Activated naive CD4-positive, alpha-beta T cell treated with anti-CD3 and anti-CD28 coated beads, Interleukin-2, amount 50 U/mL, for 16 hours (primary cell): Measurements from ENCODE around the gene ERAP2.
"Not testable (repeated sequence)": the region's sequence is repeated elsewhere in the genome, so short reads cannot be mapped to it uniquely, and the experiment has no call there.

Source experiments
- DNase-seq: peaks from one replicate; pipeline ENCODE4 v3.0.0-alpha.2; 2020

The ERAP2 gene, protein sequence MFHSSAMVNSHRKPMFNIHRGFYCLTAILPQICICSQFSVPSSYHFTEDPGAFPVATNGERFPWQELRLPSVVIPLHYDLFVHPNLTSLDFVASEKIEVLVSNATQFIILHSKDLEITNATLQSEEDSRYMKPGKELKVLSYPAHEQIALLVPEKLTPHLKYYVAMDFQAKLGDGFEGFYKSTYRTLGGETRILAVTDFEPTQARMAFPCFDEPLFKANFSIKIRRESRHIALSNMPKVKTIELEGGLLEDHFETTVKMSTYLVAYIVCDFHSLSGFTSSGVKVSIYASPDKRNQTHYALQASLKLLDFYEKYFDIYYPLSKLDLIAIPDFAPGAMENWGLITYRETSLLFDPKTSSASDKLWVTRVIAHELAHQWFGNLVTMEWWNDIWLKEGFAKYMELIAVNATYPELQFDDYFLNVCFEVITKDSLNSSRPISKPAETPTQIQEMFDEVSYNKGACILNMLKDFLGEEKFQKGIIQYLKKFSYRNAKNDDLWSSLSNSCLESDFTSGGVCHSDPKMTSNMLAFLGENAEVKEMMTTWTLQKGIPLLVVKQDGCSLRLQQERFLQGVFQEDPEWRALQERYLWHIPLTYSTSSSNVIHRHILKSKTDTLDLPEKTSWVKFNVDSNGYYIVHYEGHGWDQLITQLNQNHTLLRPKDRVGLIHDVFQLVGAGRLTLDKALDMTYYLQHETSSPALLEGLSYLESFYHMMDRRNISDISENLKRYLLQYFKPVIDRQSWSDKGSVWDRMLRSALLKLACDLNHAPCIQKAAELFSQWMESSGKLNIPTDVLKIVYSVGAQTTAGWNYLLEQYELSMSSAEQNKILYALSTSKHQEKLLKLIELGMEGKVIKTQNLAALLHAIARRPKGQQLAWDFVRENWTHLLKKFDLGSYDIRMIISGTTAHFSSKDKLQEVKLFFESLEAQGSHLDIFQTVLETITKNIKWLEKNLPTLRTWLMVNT

DNA sequence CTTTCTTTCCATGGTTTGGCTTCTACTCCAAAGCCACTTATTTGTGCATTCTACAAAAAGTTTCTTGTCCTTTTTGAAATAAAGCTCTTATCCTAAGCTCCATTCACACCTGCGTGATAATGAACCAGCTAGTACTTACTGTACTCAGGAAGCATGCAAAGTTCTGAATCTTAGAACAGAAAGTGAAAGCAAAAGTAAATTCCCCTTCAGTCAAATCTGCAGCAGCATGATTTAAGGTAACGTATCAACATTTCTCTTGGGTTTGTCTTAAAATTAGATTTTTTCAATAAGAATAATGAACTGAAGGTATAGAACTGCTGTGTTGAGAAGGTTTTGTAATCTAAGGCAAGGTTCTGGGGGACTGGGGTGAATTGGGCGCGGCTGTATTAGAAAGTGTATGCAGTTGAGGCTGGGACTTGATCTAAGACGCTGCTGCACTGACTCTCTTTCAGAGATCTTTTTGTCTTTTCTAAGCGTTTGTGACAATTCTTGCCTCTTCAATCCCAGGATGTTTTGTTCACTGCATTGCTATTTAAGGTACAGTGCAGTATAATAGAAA, at the start of gene ERAP2:
ERAP2 (plus strand) TSS at position 209 of the 559 bp plus-strand sequence. CDS start 3,186 bp downstream, outside the sequence.
- peak; percentile 17 for DNase-seq

DNA sequence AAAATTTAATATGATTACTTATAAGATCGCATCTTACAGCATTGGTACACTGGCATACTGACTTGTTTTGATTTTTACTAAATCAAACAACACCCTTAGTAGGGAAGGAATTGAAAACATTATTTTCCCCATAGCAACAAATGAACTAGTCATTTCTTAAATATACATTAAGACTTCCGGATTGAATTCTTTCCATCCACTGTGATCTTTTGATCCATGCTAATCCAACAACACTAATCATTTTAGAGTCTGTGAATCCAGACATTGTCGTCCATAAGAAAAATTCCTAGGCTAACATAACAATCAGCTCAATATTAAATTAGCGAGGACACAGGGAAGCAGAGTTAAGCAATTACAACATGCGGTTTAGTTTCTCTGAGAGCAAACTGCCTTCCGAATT, 47.0 kb upstream of the ERAP2 start:
- no peak for DNase-seq

DNA sequence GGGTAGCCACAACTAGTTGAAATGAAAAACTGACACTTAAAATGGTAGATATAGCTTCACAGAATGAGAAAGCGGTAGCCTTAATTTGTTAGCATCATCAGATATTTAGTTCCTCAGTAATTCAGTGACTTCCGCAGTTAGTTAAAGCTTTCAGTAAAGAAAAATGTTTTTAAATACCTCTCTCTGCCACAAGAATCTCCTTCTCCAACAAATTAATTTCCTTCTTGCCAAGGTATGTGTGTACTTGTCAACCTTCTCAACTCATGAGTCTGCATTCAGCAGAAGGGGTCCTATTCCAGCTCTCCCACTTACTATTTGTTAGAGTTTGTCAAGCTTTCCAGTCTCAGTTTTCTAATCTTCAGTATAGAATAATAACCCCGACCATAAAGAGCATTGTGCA, 42.3 kb upstream of the ERAP2 start:
- no peak for DNase-seq

DNA sequence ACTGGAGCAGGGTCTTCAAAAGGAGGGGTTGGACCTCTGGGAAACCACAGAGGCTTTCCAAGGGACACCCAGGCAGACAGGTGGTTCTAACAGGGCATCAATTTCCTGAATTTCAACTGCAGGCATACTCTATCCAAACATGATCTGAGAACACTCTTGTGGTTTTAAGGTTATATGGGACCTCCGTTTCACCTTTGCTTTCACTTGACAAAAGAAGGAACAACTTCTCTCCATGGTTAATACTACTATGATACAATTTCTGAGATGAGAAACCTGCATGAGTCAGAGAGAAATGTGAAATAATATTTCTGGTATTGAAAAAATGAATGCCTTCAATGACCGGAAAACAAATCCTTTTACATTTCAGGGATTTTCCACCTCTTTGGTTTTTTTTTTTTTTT, 40.5 kb upstream of the ERAP2 start:
- DNase-seq: no peak

DNA sequence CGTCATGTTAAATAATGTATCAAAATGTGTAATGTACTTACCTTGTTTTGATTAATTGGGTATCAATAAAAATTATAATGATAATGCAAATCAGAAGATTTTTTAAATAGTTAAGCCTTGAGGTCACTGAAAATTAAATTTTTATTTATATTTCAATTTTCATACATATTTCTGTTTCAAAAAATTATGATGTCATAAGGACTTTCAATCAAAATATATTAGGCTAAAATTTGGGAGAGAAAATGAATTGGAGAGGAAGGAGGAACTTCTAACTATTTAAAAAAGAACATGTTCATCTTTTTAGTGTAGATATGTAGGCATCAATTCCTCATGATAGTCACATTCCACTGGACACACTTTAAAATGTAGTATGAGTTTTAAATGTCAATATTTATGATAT, 39.5 kb upstream of the ERAP2 start:
- no peak for DNase-seq

DNA sequence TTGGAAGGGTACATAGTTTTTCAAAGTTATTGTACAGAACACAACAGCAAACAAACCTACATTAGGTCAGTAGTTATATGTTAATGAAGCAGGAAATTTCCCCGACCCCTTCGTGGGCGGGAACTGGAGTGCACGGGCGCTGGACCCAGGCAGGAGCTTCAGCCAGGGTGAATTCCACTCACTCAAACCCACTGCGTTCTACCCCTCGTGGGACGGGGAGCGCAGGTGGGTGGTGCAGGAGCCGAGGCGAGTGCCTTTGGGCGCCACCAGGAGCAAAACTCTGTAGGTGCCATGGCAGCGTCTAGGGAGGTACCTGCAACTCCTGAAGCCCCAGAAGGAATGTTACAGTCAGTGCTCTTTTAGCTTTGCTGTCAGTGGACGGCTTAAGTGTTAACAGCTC, 39.0 kb upstream of the ERAP2 start:
- DNase-seq: no peak

DNA sequence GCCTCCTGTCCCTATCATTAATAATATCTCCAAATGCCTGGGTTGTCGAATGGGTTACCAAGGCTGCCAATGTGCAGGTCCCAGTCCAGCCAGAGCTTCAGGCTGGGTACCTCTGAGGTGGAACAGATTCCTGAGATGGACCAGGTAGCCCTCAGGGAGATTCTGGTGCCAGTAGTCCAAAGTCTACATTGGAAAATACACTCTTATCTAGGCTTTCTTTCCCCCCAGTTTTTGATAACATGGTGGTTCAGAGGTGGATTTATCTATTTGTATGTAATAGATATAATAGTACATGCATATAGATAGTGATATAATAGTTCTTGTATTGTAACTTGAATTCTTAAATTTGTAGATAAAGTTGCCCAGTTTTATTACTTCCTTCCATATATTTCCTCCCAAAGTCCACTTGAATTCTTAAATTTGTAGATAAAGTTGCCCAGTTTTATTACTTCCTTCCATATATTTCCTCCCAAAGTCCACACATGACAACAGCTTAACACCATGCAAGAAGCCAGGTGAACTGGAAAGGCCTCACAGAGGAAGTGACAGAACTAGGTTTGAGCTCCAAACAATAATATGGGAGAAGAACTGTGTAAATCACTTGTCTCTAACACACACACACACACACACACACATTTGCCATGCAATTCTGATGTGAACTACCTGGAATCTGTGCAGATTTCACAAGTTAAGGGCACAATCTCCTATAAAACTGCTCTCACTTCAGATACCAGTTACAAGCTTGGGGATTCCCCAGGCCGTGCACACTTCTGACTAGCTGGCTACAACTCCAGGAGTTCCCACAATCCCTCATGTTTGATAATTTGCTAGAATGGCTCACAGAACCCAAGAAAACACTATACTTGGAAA, 37.9 kb upstream of the ERAP2 start:
- no peak for DNase-seq

DNA sequence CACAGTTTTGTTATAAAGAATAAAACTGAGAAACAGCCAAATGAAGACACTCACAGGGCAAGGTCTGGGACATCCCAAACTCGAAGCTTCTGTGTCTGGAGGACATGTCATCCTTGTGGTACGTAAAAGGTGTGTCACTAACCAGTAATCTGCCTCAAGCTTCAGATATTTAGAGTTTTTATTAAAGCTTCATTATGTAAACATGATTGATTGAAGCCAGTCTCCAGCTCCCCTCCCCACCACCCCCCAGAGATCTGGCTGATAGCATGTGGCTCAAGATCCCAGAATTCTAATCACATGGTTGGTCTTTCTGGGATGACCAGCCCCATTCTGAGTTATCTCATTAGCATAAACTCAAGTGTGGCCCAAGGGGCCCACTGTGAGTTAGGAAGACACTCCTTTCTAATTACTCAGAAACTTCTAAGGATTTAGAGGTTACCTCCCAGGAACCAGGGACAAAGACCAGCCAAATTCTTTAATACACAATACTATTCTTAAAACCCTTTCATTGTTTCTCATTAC, 37.2 kb upstream of the ERAP2 start:
- DNase-seq: no peak

DNA sequence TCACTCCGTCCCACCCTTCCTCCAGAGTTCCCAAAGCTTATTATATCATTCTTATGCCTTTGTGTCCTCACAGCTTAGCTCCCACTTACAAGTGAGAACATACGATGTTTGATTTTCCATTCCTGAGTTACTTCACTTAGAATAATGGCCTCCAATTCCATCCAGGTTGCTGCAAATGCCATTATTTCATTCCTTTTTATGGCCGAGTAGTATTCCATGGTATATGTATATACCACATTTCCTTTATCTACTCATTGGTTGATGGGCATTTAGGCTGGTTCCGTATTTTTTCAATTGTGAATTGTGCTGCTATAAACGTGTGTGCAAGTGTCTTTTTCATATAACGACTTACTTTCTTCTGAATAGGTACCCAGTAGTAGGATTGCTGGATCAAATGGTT, 34.4 kb upstream of the ERAP2 start:
- DNase-seq: not testable (repeated sequence)

DNA sequence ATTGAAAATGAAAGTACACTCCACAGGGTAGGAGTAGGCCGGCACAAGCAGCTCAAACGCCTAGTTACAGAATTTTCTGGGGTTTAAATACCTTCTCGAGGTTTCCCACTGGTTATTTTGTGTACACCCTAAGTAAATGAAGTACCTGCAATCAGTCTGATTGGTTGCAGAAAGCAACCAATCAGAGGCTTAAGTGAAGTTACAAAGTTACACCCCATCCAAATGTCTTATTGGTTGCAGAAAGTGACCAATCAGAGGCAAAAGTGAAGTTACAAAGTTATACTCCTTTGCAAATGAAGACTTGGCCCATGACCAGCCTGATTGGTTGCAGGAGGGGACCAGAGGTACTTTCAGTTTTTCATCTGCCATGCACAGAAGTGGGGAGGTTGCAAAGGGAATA, 33.2 kb upstream of the ERAP2 start:
- DNase-seq: no peak

DNA sequence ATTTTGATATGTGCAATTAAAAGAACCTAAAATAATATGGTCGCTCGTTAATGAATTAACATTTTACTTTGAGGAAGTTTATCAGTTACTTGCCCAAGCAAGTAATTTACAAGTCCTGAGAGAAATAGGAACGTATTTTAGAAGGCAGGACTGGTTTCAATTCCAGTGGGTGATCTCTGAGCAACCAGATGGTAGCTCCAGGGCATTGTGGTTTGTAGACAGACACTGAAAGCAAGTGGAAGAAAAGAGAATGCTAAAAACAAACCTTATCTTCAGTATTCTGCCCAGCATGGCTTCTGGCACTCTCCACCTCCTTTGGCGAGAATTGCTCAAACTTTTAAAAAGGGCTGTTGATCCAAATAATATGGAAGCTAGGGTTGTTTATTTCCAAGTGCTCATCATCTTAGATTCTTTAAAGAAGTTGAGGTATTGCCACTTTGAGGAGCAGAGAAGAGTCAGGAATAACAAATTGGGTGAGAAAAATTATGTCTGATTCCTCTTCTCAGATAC, 31.8 kb upstream of the ERAP2 start:
- no peak for DNase-seq

DNA sequence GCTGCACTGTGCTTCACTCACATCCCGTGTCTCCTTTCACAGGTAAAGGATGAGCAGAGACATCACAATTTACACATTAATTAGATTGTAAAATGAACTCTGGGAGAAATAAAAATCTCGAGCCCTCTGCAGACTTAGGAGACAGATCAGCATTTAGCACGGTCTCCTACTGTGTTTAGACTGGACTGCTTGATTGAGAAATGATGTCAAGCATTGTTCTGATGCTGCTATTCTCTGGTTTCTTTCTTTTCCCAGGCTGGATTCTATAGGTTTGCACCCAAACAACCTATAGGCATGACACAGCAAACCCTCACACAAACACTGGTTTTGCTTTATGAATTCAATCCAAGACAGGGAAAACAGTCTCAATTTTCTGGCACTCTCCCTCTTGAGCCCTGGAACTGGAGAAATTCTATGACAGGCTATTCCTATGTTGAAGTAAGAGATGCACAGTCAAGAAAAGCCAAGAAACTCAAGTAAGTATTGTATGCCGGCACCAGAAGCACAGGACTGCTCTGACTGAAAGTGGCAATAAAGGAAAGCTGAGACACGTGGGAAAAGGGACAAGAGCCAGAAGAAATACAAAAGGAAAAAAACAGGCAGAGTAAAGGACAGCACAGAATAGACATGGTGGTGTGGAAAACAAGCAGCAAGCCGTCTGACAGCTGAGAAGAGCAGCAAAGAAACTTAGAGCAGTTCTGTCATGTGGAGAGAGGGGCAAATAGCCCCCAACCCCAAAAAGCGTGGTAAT, 24.8 kb upstream of the ERAP2 start:
- DNase-seq: no peak

DNA sequence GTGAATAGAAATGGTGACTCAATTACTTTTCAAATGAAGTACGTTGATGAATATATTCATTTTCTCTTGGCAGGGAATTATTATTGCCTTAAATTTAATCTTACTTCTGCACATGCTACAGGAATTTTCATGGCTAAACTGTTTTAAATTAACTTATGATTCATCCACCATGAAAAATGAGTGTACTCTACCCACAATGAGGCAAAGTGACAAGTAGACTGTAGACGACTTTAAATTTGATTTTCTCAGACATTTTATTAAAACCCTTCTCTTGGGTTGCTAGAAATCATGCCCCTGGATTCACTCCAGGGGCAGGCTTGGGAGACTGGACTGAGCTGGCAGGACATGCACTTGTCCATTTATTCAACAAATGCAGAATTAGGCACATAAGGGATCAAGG, 23.5 kb upstream of the ERAP2 start:
- no peak for DNase-seq

DNA sequence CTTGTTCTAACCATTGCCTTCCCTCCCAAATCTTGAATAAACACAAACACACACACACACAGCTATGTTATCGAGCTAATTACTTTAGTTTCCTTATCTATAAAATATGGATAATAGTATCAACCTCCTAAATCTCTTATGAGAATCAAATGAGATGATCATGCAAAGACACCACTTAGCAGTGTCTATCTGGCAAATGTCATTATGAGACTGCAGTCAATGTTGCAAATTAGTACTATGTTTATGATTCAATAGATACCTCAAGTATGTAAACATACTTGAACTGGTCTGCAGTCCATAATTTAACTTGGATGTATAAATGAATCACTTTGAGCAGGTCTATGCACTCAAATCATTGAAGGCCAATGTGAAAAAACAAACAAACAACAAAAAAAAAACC, 22.2 kb upstream of the ERAP2 start:
- no peak for DNase-seq

DNA sequence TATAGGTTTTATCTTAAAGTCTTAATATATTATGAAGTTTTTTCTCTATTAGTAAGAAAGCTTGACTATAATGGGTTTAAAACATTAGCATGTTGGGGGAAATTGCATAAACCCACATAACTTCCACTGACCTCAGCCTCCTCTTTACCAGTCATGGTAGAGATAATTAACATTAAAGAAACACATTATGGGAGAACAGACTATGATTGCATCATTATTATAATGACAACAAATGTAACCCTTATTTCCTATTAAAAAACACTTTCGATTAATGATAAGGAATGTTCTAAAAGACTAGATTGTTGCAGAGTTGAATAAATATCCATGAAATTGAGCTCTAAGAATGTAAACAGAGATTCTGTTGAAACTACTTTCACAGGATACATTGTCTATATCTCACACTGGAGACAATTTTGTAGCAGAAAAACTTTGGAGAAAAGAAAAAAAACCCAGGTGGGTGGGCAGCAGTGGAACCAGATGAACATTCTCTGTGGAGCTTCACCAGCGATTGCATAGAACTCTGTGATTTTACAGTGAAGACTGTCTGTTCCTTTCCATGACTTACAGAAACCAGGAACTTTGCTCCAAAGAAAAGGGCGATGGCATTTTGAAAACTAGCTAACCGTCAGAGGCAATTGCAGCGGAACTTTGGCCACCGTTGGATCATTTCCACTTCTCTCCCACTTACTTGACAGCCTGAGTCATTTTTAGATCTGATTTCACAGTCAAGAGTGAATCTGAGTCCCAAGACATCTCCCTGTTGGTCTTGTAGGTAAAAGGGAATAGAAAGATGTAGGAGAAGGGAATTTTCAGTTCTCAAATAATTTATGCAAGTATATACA, 21.0 kb upstream of the ERAP2 start:
- no peak for DNase-seq

DNA sequence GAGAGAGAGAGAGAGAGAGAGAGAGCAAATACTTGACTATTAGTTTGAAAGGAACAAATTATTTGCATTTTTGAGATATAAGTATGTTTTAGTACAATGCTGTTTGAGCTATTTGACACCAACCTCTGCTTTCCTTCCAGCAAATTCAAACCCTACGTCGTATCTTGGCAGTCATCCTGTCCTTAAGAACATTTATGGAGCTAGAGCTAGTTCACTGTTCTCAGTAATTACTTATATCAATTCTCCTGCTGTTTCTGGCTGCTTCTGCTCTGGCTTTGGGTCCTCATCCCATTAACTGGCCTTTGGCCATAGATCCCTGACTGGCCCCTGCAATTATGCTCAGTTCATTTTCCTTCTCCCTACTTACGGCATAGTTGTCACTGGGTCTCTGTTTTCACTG, 19.9 kb upstream of the ERAP2 start:
- no peak for DNase-seq

DNA sequence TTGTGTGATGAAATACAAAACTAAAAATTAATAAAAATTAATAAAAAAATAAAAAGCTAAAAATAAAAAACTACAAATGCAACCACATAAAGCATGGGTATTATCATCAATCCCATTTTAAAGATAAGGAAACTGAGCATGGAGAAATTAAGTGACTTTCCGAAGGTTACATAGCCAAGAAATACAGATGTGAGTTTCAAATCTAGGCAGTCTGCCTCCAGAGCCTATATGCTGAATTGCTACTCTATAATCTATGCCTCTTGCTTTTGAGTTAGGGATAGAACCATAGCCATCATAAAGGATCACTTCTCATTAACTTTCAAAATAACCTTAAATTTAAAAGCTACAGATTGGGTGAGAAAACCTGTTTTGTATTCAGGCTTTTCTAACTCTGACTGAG, 18.8 kb upstream of the ERAP2 start:
- DNase-seq: no peak

DNA sequence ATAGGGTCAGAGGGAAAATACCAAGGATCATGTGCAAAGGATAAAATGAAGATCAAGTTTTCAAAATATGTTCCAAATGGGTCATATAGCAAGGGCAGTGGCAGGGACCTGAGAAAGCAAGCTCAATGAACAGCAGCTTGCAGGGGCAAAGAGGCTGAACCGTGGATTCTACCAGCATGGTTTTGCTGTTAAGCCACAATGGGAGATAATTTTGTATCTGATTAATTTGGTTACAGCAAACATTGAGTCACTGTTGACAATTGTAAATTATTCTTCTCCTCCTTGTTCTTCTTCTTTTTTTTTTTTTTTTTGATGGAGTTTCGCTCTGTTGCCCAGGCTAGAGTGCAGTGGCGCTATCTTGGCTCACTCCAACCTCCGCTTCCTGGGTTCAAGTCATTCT, 18.4 kb upstream of the ERAP2 start:
- no peak for DNase-seq

DNA sequence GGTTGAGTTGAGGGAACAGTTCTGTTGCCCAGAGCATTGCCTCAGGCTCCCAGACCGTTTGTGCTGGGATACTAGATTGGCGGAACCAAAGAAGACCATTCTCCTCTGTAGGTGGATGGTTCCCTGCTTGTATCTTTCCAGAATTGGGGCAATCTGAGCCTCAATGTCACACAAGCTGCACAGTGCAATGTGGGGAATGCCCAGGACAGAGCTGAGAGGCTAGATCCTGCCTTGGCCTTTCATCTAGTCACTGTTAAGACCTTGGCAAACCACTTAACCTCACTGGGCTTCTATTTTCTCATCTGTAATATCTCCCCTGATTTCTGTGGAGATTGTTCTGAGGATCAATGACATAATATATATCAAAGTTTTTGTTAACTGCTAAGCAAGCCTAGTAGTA, 16.9 kb upstream of the ERAP2 start:
- no peak for DNase-seq

DNA sequence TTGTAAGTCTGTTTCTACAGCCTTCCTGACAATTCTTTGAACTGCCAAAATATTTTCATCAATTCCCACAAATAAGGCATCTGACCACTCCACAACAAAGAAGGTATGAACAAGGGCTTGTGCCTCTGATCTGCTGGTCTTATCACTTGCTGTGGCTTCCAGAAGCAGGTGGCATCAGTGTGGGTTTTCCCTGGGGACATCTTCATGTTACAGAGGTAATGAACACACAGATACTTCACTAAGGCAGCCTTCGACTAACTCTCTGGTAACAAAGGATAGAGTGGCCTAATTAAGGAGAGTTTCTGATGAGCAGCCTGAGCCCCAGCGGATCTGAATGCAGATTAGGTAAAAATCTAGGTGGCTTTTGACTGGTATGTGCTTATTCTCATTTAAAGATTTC, 15.2 kb upstream of the ERAP2 start:
- DNase-seq: no peak

DNA sequence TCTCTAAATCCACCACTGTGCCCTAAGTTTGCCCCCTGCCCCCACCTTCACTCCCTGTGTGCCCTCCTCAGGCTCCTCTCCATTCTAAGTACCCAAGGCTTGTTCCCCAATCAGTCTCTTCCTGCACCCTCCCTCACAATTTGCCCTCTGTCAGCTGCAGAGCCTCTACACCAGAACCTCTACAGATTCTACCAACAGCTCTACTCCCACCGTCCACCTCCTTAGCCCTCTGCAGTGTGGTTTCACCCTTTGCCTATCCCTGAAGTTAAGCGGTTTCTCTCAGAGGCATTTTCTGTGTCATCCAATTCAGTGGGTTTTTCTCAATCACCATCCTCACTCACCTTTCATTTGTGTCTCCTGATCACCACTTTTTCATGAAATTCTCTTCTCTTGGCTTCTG, 13.2 kb upstream of the ERAP2 start:
- no peak for DNase-seq
